Measurements from ENCODE around the gene AACS. TPM values are rescaled to one million over a fixed set of nuclear protein-coding genes. Genes with fewer than 3 reads are reported as not detected.

AACS gene
- total RNA-seq, 6 experiments from 2014 or later, result 3.2 to 11.3 (median 4.8) TPM

DNA sequence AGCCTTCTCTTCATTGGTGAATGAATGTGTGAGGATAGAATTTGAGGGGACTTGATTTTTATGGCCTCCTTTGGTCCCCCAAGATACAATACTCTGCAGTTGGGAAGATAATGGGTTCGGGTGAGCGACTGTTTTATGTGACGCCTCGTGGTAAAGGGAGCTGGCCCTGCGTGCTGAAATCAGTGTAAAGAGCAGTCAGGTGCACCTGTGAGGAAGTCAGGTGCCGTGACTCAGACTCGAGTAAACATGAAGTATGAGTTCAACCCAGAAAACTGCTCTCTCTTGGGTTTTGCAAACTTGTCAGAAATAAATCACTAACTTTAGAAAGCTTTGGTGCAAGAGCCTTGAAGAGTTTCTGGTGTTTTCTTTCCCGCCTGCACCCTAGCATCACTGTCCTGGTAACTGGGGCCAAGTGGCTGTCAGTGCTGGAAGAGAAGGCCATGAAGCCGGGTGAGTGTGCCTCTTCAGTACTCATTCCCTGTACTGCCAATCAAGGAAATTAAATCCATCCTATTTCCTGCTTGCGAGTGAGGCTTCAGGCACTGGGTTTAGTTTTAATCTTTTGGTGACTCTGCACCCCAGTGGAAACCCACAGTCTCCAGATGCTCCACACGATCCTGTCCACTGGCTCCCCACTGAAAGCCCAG, 59.2 kb downstream of the AACS start:
- Histone ChIP-seq H3K9me3 (no peaks in the 10 kb centered on the region), H3K4me3 (no peak overlapping the region), H3K27me3 (no peaks in the 10 kb centered on the region), H3K27ac (no peak overlapping the region), H3K36me3 (no peaks in the 10 kb centered on the region), H3K4me1 (no peaks in the 10 kb centered on the region)
- ATAC-seq, result no peak
- WGBS (ENCODE audit: insufficient coverage, low coverage, low lambda C conversion rate, missing lambda C conversion rate), result 83% methylated on average over 5 of the region's 11 CpGs
- DNase-seq, result no peak
- TF ChIP-seq POLR2A (IDR thresholded peaks at IDR 0.05), result no peak
- TF ChIP-seq, protein P1, sequence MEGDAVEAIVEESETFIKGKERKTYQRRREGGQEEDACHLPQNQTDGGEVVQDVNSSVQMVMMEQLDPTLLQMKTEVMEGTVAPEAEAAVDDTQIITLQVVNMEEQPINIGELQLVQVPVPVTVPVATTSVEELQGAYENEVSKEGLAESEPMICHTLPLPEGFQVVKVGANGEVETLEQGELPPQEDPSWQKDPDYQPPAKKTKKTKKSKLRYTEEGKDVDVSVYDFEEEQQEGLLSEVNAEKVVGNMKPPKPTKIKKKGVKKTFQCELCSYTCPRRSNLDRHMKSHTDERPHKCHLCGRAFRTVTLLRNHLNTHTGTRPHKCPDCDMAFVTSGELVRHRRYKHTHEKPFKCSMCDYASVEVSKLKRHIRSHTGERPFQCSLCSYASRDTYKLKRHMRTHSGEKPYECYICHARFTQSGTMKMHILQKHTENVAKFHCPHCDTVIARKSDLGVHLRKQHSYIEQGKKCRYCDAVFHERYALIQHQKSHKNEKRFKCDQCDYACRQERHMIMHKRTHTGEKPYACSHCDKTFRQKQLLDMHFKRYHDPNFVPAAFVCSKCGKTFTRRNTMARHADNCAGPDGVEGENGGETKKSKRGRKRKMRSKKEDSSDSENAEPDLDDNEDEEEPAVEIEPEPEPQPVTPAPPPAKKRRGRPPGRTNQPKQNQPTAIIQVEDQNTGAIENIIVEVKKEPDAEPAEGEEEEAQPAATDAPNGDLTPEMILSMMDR (IDR thresholded peaks at IDR 0.05), result no peak
- intact Hi-C loops (cut with DNase I), result no loop called here

DNA sequence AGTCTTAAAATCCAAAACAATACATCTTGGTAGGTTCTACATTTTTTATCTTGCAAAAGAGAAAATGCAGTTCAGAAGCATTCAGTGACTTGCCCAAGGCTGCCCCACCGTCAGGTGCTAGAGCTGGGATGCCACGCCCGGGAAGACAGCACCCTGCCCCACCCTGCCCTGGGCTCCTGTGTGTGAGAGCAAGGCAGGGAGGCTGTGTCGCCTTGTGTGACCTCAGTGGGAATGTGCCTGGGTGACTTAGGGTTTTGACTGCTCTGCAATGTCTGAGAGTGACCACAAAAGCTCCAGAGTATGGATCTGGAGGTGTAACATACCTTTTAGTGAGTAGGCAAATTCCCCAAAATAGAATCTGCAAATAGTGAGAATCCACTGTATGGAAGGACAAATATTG, 60.0 kb downstream of the AACS start:
- WGBS (ENCODE audit: insufficient coverage, low coverage, low lambda C conversion rate, missing lambda C conversion rate), result 100% methylated on average over 1 of the region's 4 CpGs
- Histone ChIP-seq H3K36me3 (no peaks in the 10 kb centered on the region), H3K9me3 (no peaks in the 10 kb centered on the region), H3K27ac (no peak overlapping the region), H3K4me3 (no peak overlapping the region), H3K4me1 (no peaks in the 10 kb centered on the region), H3K27me3 (no peaks in the 10 kb centered on the region)
- DNase-seq (no peak), ATAC-seq (no peak)
- intact Hi-C loops (cut with DNase I), result no loop called here
- no peak for TF ChIP-seq POLR2A (IDR thresholded peaks at IDR 0.05)
- TF ChIP-seq, protein P1 (IDR thresholded peaks at IDR 0.05), result no peak

- H3K4me3 ChIP-seq, result no peak overlapping the region
- no peaks in the 10 kb centered on the region for H3K9me3 ChIP-seq
- H3K4me1 ChIP-seq, result no peaks in the 10 kb centered on the region
- no peaks in the 10 kb centered on the region for H3K27me3 ChIP-seq
- no peak for DNase-seq
- H3K36me3 ChIP-seq, result no peaks in the 10 kb centered on the region
- no peak overlapping the region for H3K27ac ChIP-seq
- WGBS (ENCODE audit: insufficient coverage, low coverage, low lambda C conversion rate, missing lambda C conversion rate), result 96% methylated on average over 14 of the region's 18 CpGs
- intact Hi-C loops (cut with DNase I), result no loop called here
- ATAC-seq, result no peak
- TF ChIP-seq POLR2A (IDR thresholded peaks at IDR 0.05), result no peak
- TF ChIP-seq, protein P1 (IDR thresholded peaks at IDR 0.05), result no peak
Measured at GRCh38 chr12:125128439-125129178, 63.4 kb downstream of the AACS start.

GRCh38 chr12:125129179-125129571, 63.9 kb downstream of the AACS start:
- H3K9me3 ChIP-seq, result no peaks in the 10 kb centered on the region
- no peaks in the 10 kb centered on the region for H3K36me3 ChIP-seq
- intact Hi-C loops (cut with DNase I), result no loop called here
- no peaks in the 10 kb centered on the region for H3K27me3 ChIP-seq
- H3K27ac ChIP-seq, result no peak overlapping the region
- TF ChIP-seq, protein P1 (IDR thresholded peaks at IDR 0.05), result no peak
- no peak for TF ChIP-seq POLR2A (IDR thresholded peaks at IDR 0.05)
- ATAC-seq (no peak), DNase-seq (no peak)
- no peaks in the 10 kb centered on the region for H3K4me1 ChIP-seq
- 94% methylated on average over 5 of the region's 10 CpGs for WGBS (ENCODE audit: insufficient coverage, low coverage, low lambda C conversion rate, missing lambda C conversion rate)
- no peak overlapping the region for H3K4me3 ChIP-seq

All from right lobe of liver (tissue), 6 donors.